ENCODE data around the gene PLAC1.

DNA sequence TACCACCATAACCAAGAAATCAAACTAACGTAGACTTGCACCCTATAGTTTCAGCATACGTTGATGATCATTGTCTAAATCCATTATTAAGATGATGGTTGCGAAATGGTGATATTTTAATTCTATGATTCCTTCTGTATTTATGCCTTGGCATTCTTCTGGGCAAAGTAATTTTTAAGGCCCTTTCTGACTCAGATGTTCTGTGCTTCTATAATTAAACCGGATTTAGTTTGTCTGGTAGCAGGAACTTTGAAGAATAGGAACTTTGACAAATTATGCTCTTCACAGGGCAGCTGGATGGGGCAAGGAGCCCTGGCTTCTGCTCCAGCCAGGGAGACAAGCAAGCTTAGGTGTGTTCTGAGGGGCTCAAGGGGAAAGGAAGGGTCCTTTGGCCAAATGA, 23.8 kb upstream of the PLAC1 start:
- TF ChIP-seq POLR2A (IDR thresholded peaks at IDR 0.05) (no peak), POLR2AphosphoS5 (IDR thresholded peaks at IDR 0.05) (no peak), EP300 (IDR thresholded peaks at IDR 0.05) (no peak)
- TF ChIP-seq, protein P1, sequence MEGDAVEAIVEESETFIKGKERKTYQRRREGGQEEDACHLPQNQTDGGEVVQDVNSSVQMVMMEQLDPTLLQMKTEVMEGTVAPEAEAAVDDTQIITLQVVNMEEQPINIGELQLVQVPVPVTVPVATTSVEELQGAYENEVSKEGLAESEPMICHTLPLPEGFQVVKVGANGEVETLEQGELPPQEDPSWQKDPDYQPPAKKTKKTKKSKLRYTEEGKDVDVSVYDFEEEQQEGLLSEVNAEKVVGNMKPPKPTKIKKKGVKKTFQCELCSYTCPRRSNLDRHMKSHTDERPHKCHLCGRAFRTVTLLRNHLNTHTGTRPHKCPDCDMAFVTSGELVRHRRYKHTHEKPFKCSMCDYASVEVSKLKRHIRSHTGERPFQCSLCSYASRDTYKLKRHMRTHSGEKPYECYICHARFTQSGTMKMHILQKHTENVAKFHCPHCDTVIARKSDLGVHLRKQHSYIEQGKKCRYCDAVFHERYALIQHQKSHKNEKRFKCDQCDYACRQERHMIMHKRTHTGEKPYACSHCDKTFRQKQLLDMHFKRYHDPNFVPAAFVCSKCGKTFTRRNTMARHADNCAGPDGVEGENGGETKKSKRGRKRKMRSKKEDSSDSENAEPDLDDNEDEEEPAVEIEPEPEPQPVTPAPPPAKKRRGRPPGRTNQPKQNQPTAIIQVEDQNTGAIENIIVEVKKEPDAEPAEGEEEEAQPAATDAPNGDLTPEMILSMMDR (IDR thresholded peaks at IDR 0.05), result no peak
